Activated naive CD8-positive, alpha-beta T cell treated with anti-CD3 and anti-CD28 coated beads, Interleukin-2, amount 50 U/mL, for 24 hours (primary cell): ENCODE data around the gene FAM50B.

Experiments
- ATAC-seq: fragments of 150-1000 bp; cut with Tn5 transposase; one replicate; pipeline ENCODE4 v1.10.0; 2021
- DNase-seq: peaks from one replicate; pipeline ENCODE4 v3.0.0; 2021
- H3K27ac Mint-ChIP-seq: one replicate; pipeline ENCODE4 v1.8.0; 2021; ENCODE audit warnings: mild to moderate bottlenecking, mixed read lengths
- H3K27me3 Mint-ChIP-seq: one replicate; pipeline ENCODE4 v1.8.0; 2021; ENCODE audit warnings: mixed read lengths
- H3K36me3 Mint-ChIP-seq: one replicate; pipeline ENCODE4 v1.8.0; 2021; ENCODE audit warnings: low read depth, mixed read lengths
- H3K4me1 Mint-ChIP-seq: one replicate; pipeline ENCODE4 v1.8.0; 2021; ENCODE audit warnings: mixed read lengths
- H3K4me3 Mint-ChIP-seq: one replicate; pipeline ENCODE4 v1.8.0; 2021; ENCODE audit warnings: mild to moderate bottlenecking, moderate library complexity, mixed read lengths
- H3K9me3 Mint-ChIP-seq: one replicate; pipeline ENCODE4 v1.8.0; 2021; ENCODE audit warnings: mixed read lengths

Gene FAM50B

GRCh38 chr6:3848925-3849605, at the start of gene FAM50B:
TSS of gene FAM50B (plus strand) at chr6:3849373. CDS start at chr6:3849812, 439 bp downstream.
- peaks cover 4% of the 10 kb centered on the region for H3K9me3 Mint-ChIP-seq

GRCh38 chr6:3799719-3800118, 49.5 kb upstream of the FAM50B start:
- Mint-ChIP-seq H3K4me3 (no peak overlapping the region), H3K27me3 (peaks cover 3% of the 10 kb centered on the region), H3K27ac (no peak overlapping the region), H3K4me1 (peaks cover 5% of the 10 kb centered on the region), H3K36me3 (no peaks in the 10 kb centered on the region), H3K9me3 (no peaks in the 10 kb centered on the region)
- DNase-seq (no peak), ATAC-seq (no peak)

More at GRCh38 chr6:3848925-3849605, at the start of gene FAM50B:
- Mint-ChIP-seq H3K27ac (peak within 1 kb of the TSS; percentile 64), H3K36me3 (peaks cover 4% of the 10 kb centered on the region), H3K4me3 (peak within 1 kb of the TSS; percentile 70), H3K4me1 (peaks cover 22% of the 10 kb centered on the region), H3K27me3 (peaks cover 2% of the 10 kb centered on the region)
- peak; percentile 90 for DNase-seq
- ATAC-seq, result peak; percentile 98

GRCh38 chr6:3800850-3801591, 48.2 kb upstream of the FAM50B start:
- no peak for DNase-seq
- peaks cover 5% of the 10 kb centered on the region for H3K4me1 Mint-ChIP-seq
- no peaks in the 10 kb centered on the region for H3K9me3 Mint-ChIP-seq
- H3K36me3 Mint-ChIP-seq, result no peaks in the 10 kb centered on the region
- ATAC-seq, result no peak
- H3K4me3 Mint-ChIP-seq, result no peak overlapping the region
- H3K27me3 Mint-ChIP-seq, result peaks cover 3% of the 10 kb centered on the region
- no peak overlapping the region for H3K27ac Mint-ChIP-seq

DNA sequence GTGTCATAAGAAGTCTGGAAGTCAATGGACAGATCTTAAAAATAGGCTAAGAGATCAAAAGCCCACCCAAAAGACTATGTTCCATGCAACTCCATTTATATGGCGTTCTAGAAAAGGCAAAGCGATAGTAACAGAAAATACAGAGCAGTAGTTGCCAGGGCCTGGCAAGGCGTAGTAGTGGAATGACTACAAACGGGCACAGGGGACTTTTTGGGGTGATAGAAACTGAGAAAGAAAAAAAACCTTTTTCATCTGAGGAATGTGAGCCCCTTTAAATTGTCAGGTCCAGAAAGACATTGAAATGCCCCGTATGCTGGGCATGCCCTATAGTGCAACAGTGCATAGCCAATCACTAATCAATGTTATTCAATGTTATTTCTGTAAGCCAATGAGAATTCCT, 47.2 kb upstream of the FAM50B start:
- Mint-ChIP-seq H3K27ac (no peak overlapping the region), H3K4me3 (no peak overlapping the region)
- ATAC-seq, result no peak

GRCh38 chr6:3803627-3804468, 45.3 kb upstream of the FAM50B start:
- H3K4me1 Mint-ChIP-seq, result peaks cover 5% of the 10 kb centered on the region
- no peaks in the 10 kb centered on the region for H3K9me3 Mint-ChIP-seq
- H3K4me3 Mint-ChIP-seq, result no peak overlapping the region
- no peaks in the 10 kb centered on the region for H3K36me3 Mint-ChIP-seq
- H3K27me3 Mint-ChIP-seq, result peaks cover 3% of the 10 kb centered on the region
- ATAC-seq (no peak), DNase-seq (no peak)
- no peak overlapping the region for H3K27ac Mint-ChIP-seq

More for the DNA sequence above, 47.2 kb upstream of the FAM50B start:
- Mint-ChIP-seq H3K4me1 (peaks cover 5% of the 10 kb centered on the region), H3K9me3 (no peaks in the 10 kb centered on the region), H3K27me3 (peaks cover 3% of the 10 kb centered on the region), H3K36me3 (no peaks in the 10 kb centered on the region)
- no peak for DNase-seq

DNA sequence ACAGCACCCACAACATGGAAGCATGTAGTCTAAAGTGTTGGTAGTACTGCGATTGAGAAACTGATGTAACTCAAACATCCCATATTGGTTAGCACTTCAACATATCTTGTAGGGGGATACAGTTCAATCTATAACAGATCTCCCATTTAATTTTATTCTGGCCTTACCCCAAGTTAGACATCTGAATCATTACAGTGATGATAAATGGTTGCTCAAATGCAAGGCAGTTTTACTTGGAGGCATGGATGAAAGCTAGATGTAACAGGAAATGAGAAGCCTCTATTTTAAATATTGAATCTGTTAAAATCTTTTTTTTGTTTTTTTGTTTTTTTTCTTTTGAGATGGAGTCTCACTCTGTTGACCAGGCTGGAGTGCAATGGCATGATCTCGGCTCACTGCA, 44.2 kb upstream of the FAM50B start:
- Mint-ChIP-seq H3K27me3 (peaks cover 3% of the 10 kb centered on the region), H3K36me3 (no peaks in the 10 kb centered on the region), H3K9me3 (no peaks in the 10 kb centered on the region), H3K4me1 (peaks cover 5% of the 10 kb centered on the region), H3K4me3 (no peak overlapping the region), H3K27ac (no peak overlapping the region)
- no peak for ATAC-seq
- no peak for DNase-seq

DNA sequence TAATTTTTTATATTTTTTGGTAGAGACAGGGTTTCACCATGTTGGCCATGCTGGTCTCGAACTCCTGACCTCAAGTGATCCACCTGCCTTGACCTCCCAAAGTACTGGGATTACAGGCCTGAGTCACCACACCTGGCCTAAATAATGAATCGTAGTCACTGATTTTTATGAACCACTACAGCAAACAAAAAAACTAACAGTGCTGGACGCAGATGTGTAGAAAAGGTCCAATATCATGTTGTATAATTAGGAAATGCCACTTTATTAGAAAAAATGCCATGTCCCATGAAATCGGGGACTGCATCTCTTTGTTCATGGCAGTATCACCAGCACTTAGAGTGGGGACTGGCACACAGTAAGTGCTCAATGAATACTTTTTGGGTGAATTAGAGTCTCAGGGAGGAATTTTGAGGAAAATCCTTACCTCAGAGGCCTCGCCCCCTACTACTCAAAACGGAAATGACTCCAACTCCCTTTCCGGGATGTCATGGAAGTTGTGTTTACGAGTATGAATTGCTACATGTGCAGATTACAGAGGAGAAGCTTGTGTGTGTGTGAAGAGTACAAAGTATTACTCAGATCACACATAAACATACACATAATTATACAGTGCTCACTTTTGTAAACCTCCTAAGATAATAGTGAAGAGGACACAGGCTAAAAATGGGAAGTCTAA, 43.6 kb upstream of the FAM50B start:
- Mint-ChIP-seq H3K36me3 (no peaks in the 10 kb centered on the region), H3K4me1 (peaks cover 5% of the 10 kb centered on the region), H3K9me3 (no peaks in the 10 kb centered on the region), H3K27me3 (peaks cover 3% of the 10 kb centered on the region), H3K27ac (no peak overlapping the region), H3K4me3 (no peak overlapping the region)
- no peak for DNase-seq
- ATAC-seq, result no peak

DNA sequence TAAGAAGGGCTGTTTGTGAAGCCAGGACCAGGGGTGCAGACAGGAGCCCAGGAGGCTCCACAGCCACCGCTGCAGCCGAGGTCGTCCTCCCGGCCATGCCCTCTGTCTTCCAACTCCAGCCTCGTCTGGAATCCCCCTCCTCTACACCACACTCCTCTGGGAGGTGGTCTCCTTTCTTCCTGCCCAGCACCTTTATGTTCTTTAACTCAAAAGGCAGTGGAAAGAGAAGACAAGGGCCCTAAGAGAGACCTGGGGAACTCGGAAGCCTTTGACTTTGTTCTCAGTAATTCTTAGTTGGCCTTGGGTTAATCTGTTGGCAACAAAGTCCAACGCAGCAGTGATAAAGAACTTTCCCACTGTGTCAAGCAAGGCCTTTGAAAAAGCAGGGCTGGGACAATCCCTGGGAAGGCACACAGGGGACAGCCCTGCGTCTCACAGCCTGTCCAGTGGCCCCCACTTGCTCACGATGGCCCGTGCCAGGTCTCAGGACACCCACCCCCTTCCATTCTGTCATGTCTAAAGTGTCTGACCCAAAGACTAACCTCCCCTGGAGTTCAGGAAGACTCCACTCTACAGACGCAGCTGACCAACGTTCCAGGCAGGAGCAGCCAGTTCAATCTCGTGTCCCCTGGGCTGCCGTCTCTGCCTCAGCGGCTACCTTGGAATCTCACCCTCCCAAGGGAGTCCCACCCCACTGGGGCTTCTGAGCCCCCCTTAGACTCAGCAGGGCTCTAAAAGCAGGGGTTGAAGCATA, 42.8 kb upstream of the FAM50B start:
- no peaks in the 10 kb centered on the region for H3K9me3 Mint-ChIP-seq
- H3K27me3 Mint-ChIP-seq, result peaks cover 3% of the 10 kb centered on the region
- no peak overlapping the region for H3K4me3 Mint-ChIP-seq
- DNase-seq (no peak), ATAC-seq (no peak)
- H3K4me1 Mint-ChIP-seq, result peaks cover 5% of the 10 kb centered on the region
- no peaks in the 10 kb centered on the region for H3K36me3 Mint-ChIP-seq
- H3K27ac Mint-ChIP-seq, result no peak overlapping the region

DNA sequence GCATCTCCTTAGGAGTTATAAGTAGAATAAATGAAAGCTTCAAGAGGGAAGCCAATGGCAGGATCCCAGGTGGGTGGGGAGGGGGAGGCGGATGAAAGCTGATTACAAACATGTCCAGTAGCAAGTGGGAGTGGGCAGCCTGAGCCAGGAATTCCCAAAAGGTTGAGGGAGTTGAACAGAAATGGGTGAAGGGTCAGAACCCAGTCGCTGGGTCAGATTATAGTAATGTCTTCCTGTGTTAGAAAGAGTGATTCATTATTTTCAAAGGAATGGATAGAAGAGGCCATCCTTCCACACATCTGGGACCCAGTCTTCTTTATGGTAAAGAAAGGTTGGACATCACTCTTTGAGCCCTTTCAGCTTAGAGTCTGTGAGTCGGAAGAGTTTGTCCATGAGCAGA, 41.0 kb upstream of the FAM50B start:
- DNase-seq (no peak), ATAC-seq (no peak)
- Mint-ChIP-seq H3K27me3 (peaks cover under 1% of the 10 kb centered on the region), H3K4me3 (no peak overlapping the region), H3K4me1 (peaks cover 2% of the 10 kb centered on the region), H3K36me3 (no peaks in the 10 kb centered on the region), H3K9me3 (no peaks in the 10 kb centered on the region), H3K27ac (no peak overlapping the region)

DNA sequence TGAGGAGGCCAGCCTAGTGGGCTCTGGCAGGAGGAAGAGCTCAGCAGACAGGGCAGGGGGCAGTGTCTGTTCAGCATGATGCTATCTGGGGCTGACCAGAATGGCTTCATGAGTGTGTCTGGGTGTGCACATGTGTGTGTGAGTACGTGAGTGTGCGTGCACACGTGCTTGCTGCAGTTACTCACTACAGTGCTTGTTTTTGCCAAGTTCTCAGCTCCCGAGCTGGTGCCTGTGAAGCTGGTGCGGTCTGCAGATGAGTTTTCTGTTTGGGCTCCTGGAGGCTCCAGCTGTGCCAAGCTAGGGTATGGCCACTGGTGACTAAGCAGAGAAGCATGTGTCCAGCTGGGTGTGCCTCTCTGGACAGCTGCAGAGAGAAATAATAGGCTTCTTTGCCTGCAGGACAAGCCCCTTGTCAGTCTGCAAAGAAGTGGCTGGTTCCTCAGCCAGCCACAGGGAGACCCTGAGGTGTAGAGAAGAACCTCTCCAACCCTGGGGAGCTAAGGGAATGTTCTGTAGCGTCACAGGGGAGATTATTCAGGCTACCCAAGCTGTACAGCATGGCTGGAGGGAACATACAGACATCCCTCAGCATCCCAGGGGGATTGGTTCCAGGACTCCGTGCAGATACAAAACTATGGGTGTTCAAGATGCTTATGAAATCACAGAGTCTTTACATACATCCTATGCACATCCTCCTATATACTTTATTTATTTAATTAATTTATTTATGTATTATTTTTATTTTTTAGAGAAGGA, 40.2 kb upstream of the FAM50B start:
- no peaks in the 10 kb centered on the region for H3K9me3 Mint-ChIP-seq
- no peaks in the 10 kb centered on the region for H3K36me3 Mint-ChIP-seq
- DNase-seq, result no peak
- no peak for ATAC-seq
- no peak overlapping the region for H3K4me3 Mint-ChIP-seq
- H3K27me3 Mint-ChIP-seq, result no peaks in the 10 kb centered on the region
- H3K27ac Mint-ChIP-seq, result no peak overlapping the region
- peaks cover 2% of the 10 kb centered on the region for H3K4me1 Mint-ChIP-seq

DNA sequence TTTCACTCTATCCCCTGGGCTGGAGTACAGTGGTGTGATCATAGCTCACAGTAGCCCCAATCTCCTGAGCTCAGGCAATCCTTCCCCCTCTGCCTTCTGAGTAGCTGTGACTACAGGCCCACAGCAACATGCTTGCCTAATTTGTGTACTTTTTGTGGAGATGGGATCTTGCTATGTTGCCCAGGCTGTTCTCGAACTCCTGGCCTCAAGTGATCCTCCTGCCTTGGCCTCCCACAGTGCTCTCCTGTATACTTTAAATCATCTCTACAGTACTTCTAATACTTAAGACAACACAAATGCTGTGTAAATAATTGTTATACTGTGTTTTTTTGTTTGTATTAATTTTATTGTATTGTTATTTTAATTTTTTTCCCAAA, 39.7 kb upstream of the FAM50B start:
- no peak for DNase-seq
- no peak for ATAC-seq
- Mint-ChIP-seq H3K4me1 (no peaks in the 10 kb centered on the region), H3K9me3 (no peaks in the 10 kb centered on the region), H3K4me3 (no peak overlapping the region), H3K36me3 (no peaks in the 10 kb centered on the region), H3K27ac (no peak overlapping the region), H3K27me3 (no peaks in the 10 kb centered on the region)

DNA sequence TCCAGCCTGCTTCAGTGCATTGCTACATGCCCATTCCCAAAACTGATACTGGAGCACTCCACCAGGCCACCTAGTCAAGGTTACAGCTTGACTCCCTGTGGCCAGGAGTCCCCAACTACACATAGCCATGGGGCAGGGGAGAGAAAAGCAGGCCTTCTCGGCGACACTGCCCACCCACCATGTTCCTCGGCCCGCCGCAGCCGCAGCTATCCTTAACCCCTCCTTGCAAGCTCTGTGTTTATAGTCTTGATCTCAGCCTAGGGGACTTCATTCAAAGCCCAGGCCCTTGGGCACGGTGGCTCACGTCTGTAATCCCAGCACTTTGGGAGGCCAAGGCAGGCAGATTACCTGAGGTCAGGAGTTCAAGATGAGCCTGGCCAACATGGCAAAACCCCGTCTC, 39.2 kb upstream of the FAM50B start:
- DNase-seq, result no peak
- Mint-ChIP-seq H3K27me3 (no peaks in the 10 kb centered on the region), H3K36me3 (no peaks in the 10 kb centered on the region), H3K4me1 (no peaks in the 10 kb centered on the region), H3K27ac (no peak overlapping the region), H3K9me3 (no peaks in the 10 kb centered on the region), H3K4me3 (no peak overlapping the region)
- no peak for ATAC-seq

- H3K36me3 Mint-ChIP-seq, result no peaks in the 10 kb centered on the region
- no peak overlapping the region for H3K4me3 Mint-ChIP-seq
- no peaks in the 10 kb centered on the region for H3K4me1 Mint-ChIP-seq
- DNase-seq (no peak), ATAC-seq (no peak)
- H3K27ac Mint-ChIP-seq, result no peak overlapping the region
- H3K27me3 Mint-ChIP-seq, result no peaks in the 10 kb centered on the region
- no peaks in the 10 kb centered on the region for H3K9me3 Mint-ChIP-seq
Observed at GRCh38 chr6:3811191-3811590, 38.0 kb upstream of the FAM50B start.
